ENCODE measurements around the gene ANXA1.
A peak's percentile ranks its signal among the peaks of the same experiment; 100 is the strongest.

GRCh38 chr9:73151653-73152542 lies at the start of gene ANXA1:
- TF ChIP-seq CTCF (IDR thresholded peaks at IDR 0.05) (no peak), POLR2A (IDR thresholded peaks at IDR 0.05) (peak; percentile 86 to 87)
